SU-DHL-6 (cell line): ENCODE results near the gene ECHDC3.

Experiments
- H2AFZ ChIP-seq: fragments of 200-600 bp; sonication (generic); 2 replicates; pipeline ENCODE4 v1.6.1; 2014; ENCODE audit warnings: low read depth, mild to moderate bottlenecking, moderate library complexity, mixed read lengths, antibody characterized with exemption, low read length; ENCODE audit not compliant: severe bottlenecking
- H3F3A ChIP-seq: fragments of 200-600 bp; shearing (Covaris generic); 2 replicates; pipeline ENCODE4 v1.6.0; 2016; ENCODE audit warnings: antibody characterized with exemption, mild to moderate bottlenecking; ENCODE audit not compliant: insufficient read depth
- H3K27ac ChIP-seq: fragments of 200-600 bp; sonication (generic); 2 replicates; pipeline ENCODE4 v1.5.1; 2016; ENCODE audit warnings: low read depth, mild to moderate bottlenecking, low read length, moderate library complexity, mixed read lengths
- H3K27me3 ChIP-seq: fragments of 200-600 bp; sonication (generic), shearing (Covaris generic); 2 replicates; pipeline ENCODE4 v1.6.0; 2014; ENCODE audit warnings: mild to moderate bottlenecking, low read length
- H3K36me3 ChIP-seq: fragments of 200-600 bp; sonication (generic); 2 replicates; pipeline ENCODE4 v1.6.1; 2014; ENCODE audit warnings: mild to moderate bottlenecking, low read length, mixed read lengths
- H3K4me2 ChIP-seq: fragments of 300-600, 200-600 bp; shearing (Covaris generic), sonication (generic); 2 replicates; pipeline ENCODE4 v1.6.0; 2014; ENCODE audit warnings: low read length, low read depth, mild to moderate bottlenecking; ENCODE audit not compliant: poor library complexity, severe bottlenecking
- H3K4me3 ChIP-seq: fragments of 200-600 bp; sonication (generic); 2 replicates; pipeline ENCODE4 v1.5.1; 2014; ENCODE audit warnings: antibody characterized with exemption, low read length, mild to moderate bottlenecking, mixed read lengths; ENCODE audit not compliant: insufficient read depth, poor library complexity, severe bottlenecking
- H3K79me2 ChIP-seq: fragments of 200-600 bp; sonication (generic); 2 replicates; pipeline ENCODE4 v1.6.1; 2014; ENCODE audit warnings: mild to moderate bottlenecking, low read length, moderate library complexity; ENCODE audit not compliant: insufficient read depth
- H3K9ac ChIP-seq: fragments of 200-600 bp; sonication (generic); 2 replicates; pipeline ENCODE4 v1.7.0; 2014; ENCODE audit warnings: mild to moderate bottlenecking, low read length
- H3K9me2 ChIP-seq: fragments of 200-600 bp; sonication (generic); replicated peaks from 2 replicates; pipeline ENCODE4 v1.6.1; 2014; ENCODE audit warnings: low read length; ENCODE audit not compliant: insufficient read depth
- H3K9me3 ChIP-seq: fragments of 200-600 bp; sonication (generic); 2 replicates; pipeline ENCODE4 v1.6.1; 2014; ENCODE audit warnings: low read length, mixed read lengths; ENCODE audit not compliant: insufficient read depth
- H4K20me1 ChIP-seq: fragments of 200-600 bp; sonication (generic); 2 replicates; pipeline ENCODE4 v1.6.1; 2014; ENCODE audit warnings: low read depth, mild to moderate bottlenecking, antibody characterized with exemption, low read length, moderate library complexity, mixed read lengths
- EZH2phosphoT487 ChIP-seq: fragments of 200-600 bp; sonication (generic), shearing (Covaris generic); conservative IDR thresholded peaks from 2 replicates; pipeline ENCODE4 v1.6.1; 2018; ENCODE audit warnings: mild to moderate bottlenecking, antibody characterized with exemption, low read length, moderate library complexity, mixed read lengths
- TF ChIP-seq, protein P1 (sequence below): fragments of 200-600 bp; sonication (generic); IDR thresholded peaks from one replicate; pipeline ENCODE4 v1.5.1; 2017; ENCODE audit warnings: antibody characterized with exemption, mild to moderate bottlenecking, low read length, moderate library complexity; ENCODE audit not compliant: insufficient read depth, poor library complexity, severe bottlenecking

ECHDC3 gene

DNA sequence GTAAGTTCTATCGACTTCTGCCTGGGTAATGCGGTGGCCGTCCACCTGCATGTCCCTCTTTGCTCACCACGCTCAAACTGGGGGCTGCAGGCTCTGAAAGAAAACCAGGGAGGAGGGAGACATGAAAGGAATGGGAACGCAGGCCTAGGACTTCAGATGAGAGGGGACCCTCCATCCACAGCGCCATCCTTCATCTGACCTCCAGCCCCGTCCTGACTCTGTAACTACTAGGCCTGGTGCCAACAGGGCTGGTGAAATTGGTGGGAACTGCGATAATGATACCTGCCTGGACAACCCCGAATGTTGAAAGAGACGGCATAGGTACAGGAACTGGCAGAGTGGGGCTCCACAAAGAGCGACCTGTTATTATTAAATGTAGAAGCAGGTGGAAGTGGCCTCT is 1.3 kb upstream of the ECHDC3 start:
- Histone ChIP-seq H4K20me1 (no peaks in the 10 kb centered on the region), H3F3A (no peaks in the 10 kb centered on the region), H3K9me3 (no peaks in the 10 kb centered on the region), H2AFZ (no peak overlapping the region), H3K9me2 (no peaks in the 10 kb centered on the region), H3K27me3 (no peaks in the 10 kb centered on the region), H3K4me2 (no peak overlapping the region), H3K9ac (no peak overlapping the region), H3K79me2 (no peaks in the 10 kb centered on the region), H3K36me3 (no peaks in the 10 kb centered on the region), H3K4me3 (no peak overlapping the region), H3K27ac (no peak overlapping the region)
- TF ChIP-seq, protein P1, sequence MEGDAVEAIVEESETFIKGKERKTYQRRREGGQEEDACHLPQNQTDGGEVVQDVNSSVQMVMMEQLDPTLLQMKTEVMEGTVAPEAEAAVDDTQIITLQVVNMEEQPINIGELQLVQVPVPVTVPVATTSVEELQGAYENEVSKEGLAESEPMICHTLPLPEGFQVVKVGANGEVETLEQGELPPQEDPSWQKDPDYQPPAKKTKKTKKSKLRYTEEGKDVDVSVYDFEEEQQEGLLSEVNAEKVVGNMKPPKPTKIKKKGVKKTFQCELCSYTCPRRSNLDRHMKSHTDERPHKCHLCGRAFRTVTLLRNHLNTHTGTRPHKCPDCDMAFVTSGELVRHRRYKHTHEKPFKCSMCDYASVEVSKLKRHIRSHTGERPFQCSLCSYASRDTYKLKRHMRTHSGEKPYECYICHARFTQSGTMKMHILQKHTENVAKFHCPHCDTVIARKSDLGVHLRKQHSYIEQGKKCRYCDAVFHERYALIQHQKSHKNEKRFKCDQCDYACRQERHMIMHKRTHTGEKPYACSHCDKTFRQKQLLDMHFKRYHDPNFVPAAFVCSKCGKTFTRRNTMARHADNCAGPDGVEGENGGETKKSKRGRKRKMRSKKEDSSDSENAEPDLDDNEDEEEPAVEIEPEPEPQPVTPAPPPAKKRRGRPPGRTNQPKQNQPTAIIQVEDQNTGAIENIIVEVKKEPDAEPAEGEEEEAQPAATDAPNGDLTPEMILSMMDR, result no peak
- TF ChIP-seq EZH2phosphoT487, result no peak

DNA sequence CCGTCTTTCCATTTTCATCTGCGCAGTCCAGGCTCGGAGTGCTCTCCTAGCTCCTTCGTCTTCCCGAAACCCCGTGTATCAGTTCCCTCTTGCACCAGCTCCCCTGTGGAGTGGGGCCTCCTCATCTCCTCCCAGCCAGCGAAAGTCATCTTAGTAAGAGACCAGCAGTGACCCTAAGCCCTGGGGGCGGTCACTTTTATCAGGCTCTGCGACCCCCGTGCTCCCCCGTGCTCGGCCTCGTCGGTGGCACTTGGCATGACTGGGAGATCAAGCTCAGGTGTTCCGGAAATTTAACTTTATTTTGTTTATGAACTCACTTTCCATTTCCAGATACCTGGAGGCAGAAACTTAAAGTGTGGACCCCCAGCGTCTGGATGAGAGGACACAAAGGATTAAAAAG is 574 bp upstream of the ECHDC3 start:
- no peak overlapping the region for H2AFZ ChIP-seq

DNA sequence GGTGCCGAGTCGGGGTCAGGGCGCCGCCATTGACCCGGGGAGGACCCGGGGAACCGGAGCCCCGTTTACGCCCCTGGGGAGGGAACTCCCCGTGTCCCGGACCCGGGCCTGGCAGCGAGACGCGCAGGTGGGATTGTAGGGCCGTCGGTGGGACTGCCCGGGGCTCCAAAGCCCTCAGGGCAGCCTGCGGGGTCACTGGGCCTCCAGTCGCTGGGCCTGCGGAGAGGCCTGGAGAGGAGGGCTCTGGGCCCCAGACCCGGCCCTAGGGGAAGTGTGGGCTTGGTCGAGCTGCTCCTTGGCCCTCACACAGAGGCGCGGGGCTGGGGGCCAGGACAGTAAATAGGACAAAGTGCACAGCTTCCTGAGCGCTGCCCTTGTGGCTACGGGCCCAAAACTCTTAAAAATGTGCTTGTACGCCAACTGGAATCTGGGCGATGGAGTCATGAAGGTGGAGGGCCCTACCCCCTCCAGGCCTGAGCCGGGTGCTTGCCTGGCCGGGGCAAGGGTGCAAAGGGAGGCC is 657 bp downstream of the ECHDC3 start:
- H2AFZ ChIP-seq, result no peak overlapping the region
- no peak overlapping the region for H3K27ac ChIP-seq

More for the DNA sequence above, 574 bp upstream of the ECHDC3 start:
- Histone ChIP-seq H3K9me2 (no peaks in the 10 kb centered on the region), H3K36me3 (no peaks in the 10 kb centered on the region), H3K9ac (no peak overlapping the region), H3K9me3 (no peaks in the 10 kb centered on the region), H3K79me2 (no peaks in the 10 kb centered on the region), H3K4me2 (no peak overlapping the region), H3K4me3 (no peak overlapping the region), H4K20me1 (no peaks in the 10 kb centered on the region), H3K27ac (no peak overlapping the region), H3K27me3 (no peaks in the 10 kb centered on the region), H3F3A (no peaks in the 10 kb centered on the region)
- TF ChIP-seq EZH2phosphoT487, result no peak
- TF ChIP-seq, protein P1, result no peak

More for the DNA sequence above, 657 bp downstream of the ECHDC3 start:
- Histone ChIP-seq H3K4me3 (no peak overlapping the region), H3K27me3 (no peaks in the 10 kb centered on the region), H3K36me3 (no peaks in the 10 kb centered on the region), H3K9ac (no peak overlapping the region), H3K9me2 (no peaks in the 10 kb centered on the region), H4K20me1 (no peaks in the 10 kb centered on the region), H3K79me2 (no peaks in the 10 kb centered on the region), H3K4me2 (no peak overlapping the region), H3F3A (no peaks in the 10 kb centered on the region), H3K9me3 (no peaks in the 10 kb centered on the region)
- TF ChIP-seq EZH2phosphoT487, result no peak
- TF ChIP-seq, protein P1, result no peak
